ENCODE data around the gene RRAS2. TPM values are rescaled to one million over a fixed set of nuclear protein-coding genes. Genes with fewer than 3 reads are reported as not detected.

The RRAS2 gene
- polyA plus RNA-seq, 3 donors = 0.19 to 0.31 TPM; not detected in 1

DNA sequence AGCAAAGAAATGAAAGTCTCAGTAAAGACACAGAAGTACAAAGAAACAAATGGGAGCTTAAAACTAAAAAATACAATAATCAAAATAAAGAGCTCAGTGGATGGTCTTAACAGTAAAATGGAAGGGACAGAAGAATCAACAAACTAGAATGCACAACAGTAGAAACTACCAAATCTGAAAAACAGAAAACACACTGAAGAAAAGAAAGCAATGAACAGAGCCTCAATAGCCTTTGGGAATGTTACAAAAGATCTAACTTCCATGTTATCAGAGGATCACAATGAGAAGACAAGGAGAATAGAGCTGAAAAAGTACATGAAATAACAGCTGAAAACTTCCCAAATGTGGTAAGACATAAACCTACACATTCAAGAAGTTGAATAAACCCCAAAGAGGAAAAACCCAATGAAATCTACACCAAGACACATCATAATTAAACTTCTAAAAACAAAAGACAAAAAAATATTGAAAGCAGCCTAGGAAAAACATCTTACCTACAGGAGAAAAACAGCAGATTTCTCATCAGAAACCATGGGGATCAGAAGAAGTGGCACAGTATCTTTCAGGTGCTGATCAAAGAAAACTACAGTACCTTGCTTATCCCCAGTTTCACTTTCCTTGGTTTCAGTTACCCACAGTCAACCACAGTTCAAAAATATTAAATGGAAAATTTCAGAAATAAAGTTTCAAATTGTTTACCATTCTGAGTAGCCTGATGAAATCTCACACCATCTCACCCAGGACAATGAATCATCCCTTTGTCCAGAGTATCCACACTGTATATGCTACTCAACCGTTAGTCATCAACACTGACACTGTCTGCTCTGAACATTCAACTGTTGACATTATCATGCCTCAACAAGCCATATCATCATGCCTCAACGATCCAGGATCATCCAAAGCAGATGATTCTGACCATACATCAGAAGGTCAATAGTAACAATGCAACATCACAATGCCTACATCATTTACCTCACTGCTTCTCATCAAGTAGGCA is 22.2 kb downstream of the RRAS2 start:
- intact Hi-C loops (cut with micrococcal nuclease) = no loop called here
- Mint-ChIP-seq H3K4me1 (no peaks in the 10 kb centered on the region), H3K27ac (no peak overlapping the region), H3K4me3 (no peak overlapping the region), H3K36me3 (no peaks in the 10 kb centered on the region), H3K27me3 (ENCODE audit: low read depth in 3 of 3) (peaks cover 6 to 12% (median 6%) of the 10 kb centered on the region in 3 donors), H3K9me3 (peaks cover 2 to 11% (median 4%) of the 10 kb centered on the region in 7 donors)
- no peak for DNase-seq
- WGBS (ENCODE audit: insufficient coverage) = 89% methylated on average over 2 of the region's 2 CpGs
- H2AFZ ChIP-seq (ENCODE audit: insufficient read depth, low read depth, low read length, poor library complexity, severe bottlenecking) = no peak overlapping the region
- no peaks in the 10 kb centered on the region for H4K20me1 ChIP-seq (ENCODE audit: insufficient read depth, low read length)
- H3K4me3 ChIP-seq (replicated peaks in 1 of 3; ENCODE audit: low read depth in 2 of 3, low read length in 3 of 3) = no peak overlapping the region
- H3K4me2 ChIP-seq (replicated peaks; ENCODE audit: extremely low read depth, low read length, poor library complexity, severe bottlenecking) = no peak overlapping the region
- peaks cover 0 to 4% of the 10 kb centered on the region in 2 donors for H3K9me3 ChIP-seq (replicated peaks in 1 of 2; ENCODE audit: control insufficient read depth in 1 of 2, insufficient read depth in 1 of 2, low read length in 2 of 2)
- no peak overlapping the region for H3K9ac ChIP-seq (ENCODE audit: insufficient read depth, low read length, poor library complexity, severe bottlenecking)
- no peaks in the 10 kb centered on the region for H3K4me1 ChIP-seq (ENCODE audit: control insufficient read depth in 1 of 2, insufficient read depth in 2 of 2, low read length in 2 of 2)
- no peaks in the 10 kb centered on the region for H3K36me3 ChIP-seq (replicated peaks in 1 of 2; ENCODE audit: control insufficient read depth in 1 of 2, insufficient read depth in 2 of 2, low read length in 2 of 2)
- no peaks in the 10 kb centered on the region for H3K79me2 ChIP-seq (ENCODE audit: insufficient read depth, low read length)
- no peaks in the 10 kb centered on the region for H3K27me3 ChIP-seq (ENCODE audit: control insufficient read depth in 2 of 2, insufficient read depth in 2 of 2, low read length in 2 of 2)
- H3K27ac ChIP-seq (ENCODE audit: low read depth in 1 of 2, low read length in 2 of 2) = no peak overlapping the region
- TF ChIP-seq, protein P1, sequence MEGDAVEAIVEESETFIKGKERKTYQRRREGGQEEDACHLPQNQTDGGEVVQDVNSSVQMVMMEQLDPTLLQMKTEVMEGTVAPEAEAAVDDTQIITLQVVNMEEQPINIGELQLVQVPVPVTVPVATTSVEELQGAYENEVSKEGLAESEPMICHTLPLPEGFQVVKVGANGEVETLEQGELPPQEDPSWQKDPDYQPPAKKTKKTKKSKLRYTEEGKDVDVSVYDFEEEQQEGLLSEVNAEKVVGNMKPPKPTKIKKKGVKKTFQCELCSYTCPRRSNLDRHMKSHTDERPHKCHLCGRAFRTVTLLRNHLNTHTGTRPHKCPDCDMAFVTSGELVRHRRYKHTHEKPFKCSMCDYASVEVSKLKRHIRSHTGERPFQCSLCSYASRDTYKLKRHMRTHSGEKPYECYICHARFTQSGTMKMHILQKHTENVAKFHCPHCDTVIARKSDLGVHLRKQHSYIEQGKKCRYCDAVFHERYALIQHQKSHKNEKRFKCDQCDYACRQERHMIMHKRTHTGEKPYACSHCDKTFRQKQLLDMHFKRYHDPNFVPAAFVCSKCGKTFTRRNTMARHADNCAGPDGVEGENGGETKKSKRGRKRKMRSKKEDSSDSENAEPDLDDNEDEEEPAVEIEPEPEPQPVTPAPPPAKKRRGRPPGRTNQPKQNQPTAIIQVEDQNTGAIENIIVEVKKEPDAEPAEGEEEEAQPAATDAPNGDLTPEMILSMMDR (IDR thresholded peaks at IDR 0.05) = no peak

DNA sequence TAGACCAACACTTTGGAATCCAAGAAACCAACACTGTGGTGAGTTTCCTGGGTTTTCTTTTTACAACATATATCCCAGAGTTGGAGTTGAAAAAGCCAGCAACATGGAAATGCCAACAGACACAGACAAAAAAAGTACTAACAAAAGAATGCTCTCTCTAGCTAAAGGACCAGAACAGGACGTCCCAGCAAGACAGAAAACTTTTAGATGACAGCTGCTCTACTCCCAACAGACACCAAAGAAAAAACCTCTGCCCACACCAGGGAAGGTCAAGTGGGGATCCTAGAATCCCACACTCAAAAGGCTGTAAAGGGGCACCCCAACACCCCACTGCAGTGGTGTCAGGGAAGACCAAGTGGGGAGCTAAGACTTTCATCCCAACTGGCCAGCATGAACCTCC is 23.3 kb downstream of the RRAS2 start:
- Histone ChIP-seq H3K27ac (ENCODE audit: low read depth in 1 of 2, low read length in 2 of 2) (no peak overlapping the region), H4K20me1 (ENCODE audit: insufficient read depth, low read length) (no peaks in the 10 kb centered on the region), H3K79me2 (ENCODE audit: insufficient read depth, low read length) (no peaks in the 10 kb centered on the region), H3K4me3 (replicated peaks in 1 of 3; ENCODE audit: low read depth in 2 of 3, low read length in 3 of 3) (no peak overlapping the region), H3K27me3 (ENCODE audit: control insufficient read depth in 2 of 2, insufficient read depth in 2 of 2, low read length in 2 of 2) (no peaks in the 10 kb centered on the region), H3K36me3 (replicated peaks in 1 of 2; ENCODE audit: control insufficient read depth in 1 of 2, insufficient read depth in 2 of 2, low read length in 2 of 2) (no peaks in the 10 kb centered on the region), H3K4me1 (ENCODE audit: control insufficient read depth in 1 of 2, insufficient read depth in 2 of 2, low read length in 2 of 2) (no peaks in the 10 kb centered on the region), H2AFZ (ENCODE audit: insufficient read depth, low read depth, low read length, poor library complexity, severe bottlenecking) (no peak overlapping the region), H3K9ac (ENCODE audit: insufficient read depth, low read length, poor library complexity, severe bottlenecking) (no peak overlapping the region), H3K4me2 (replicated peaks; ENCODE audit: extremely low read depth, low read length, poor library complexity, severe bottlenecking) (no peak overlapping the region), H3K9me3 (replicated peaks in 1 of 2; ENCODE audit: control insufficient read depth in 1 of 2, insufficient read depth in 1 of 2, low read length in 2 of 2) (peaks cover 0 to 4% of the 10 kb centered on the region in 2 donors)
- 80% methylated on average over 1 of the region's 1 CpG for WGBS (ENCODE audit: insufficient coverage)
- H3K36me3 Mint-ChIP-seq = no peaks in the 10 kb centered on the region
- no peak overlapping the region for H3K4me3 Mint-ChIP-seq
- no peak overlapping the region for H3K27ac Mint-ChIP-seq
- intact Hi-C loops (cut with micrococcal nuclease) = no loop called here
- H3K9me3 Mint-ChIP-seq = peaks cover 2 to 11% (median 4%) of the 10 kb centered on the region in 7 donors
- H3K27me3 Mint-ChIP-seq (ENCODE audit: low read depth in 3 of 3) = peaks cover 4 to 12% (median 6%) of the 10 kb centered on the region in 3 donors
- TF ChIP-seq, protein P1 (IDR thresholded peaks at IDR 0.05) = no peak
- no peaks in the 10 kb centered on the region for H3K4me1 Mint-ChIP-seq
- DNase-seq = no peak

Measured in CD14-positive monocyte (primary cell).